ENCODE results near the gene ZNF385C.

Gene ZNF385C

GRCh38 chr17:42051013-42051400, 47.3 kb downstream of the ZNF385C start:
- no peak for DNase-seq (ENCODE audit: low read depth, low spot score)

GRCh38 chr17:42050393-42051012, 47.8 kb downstream of the ZNF385C start, which contains the start of gene C17orf113:
Gene C17orf113, minus strand, starts transcription at chr17:42050601. Its CDS starts 7,225 bp downstream, at chr17:42043376.
- peak; percentile 35 for DNase-seq (ENCODE audit: low read depth, low spot score)

- DNase-seq (ENCODE audit: low read depth, low spot score), result no peak
Observed at GRCh38 chr17:42049834-42050392, 48.4 kb downstream of the ZNF385C start.

GRCh38 chr17:42047343-42047742, 50.9 kb downstream of the ZNF385C start:
- no peak for DNase-seq (ENCODE audit: low read depth, low spot score)

- DNase-seq (ENCODE audit: low read depth, low spot score), result no peak
Observed at GRCh38 chr17:42045719-42046118, 52.6 kb downstream of the ZNF385C start.

GRCh38 chr17:42042598-42043319, 55.5 kb downstream of the ZNF385C start:
- DNase-seq (ENCODE audit: low read depth, low spot score), result no peak

- DNase-seq (ENCODE audit: low read depth, low spot score), result no peak
Observed at GRCh38 chr17:42041619-42042018, 56.7 kb downstream of the ZNF385C start.

GRCh38 chr17:42040818-42041217, 57.5 kb downstream of the ZNF385C start:
- DNase-seq (ENCODE audit: low read depth, low spot score), result no peak

GRCh38 chr17:42039794-42040763, 58.2 kb downstream of the ZNF385C start:
- DNase-seq (ENCODE audit: low read depth, low spot score), result no peak

- DNase-seq (ENCODE audit: low read depth, low spot score), result no peak
Observed at GRCh38 chr17:42038221-42038973, 59.9 kb downstream of the ZNF385C start.

- no peak for DNase-seq (ENCODE audit: low read depth, low spot score)
Observed at GRCh38 chr17:42034059-42034458, 64.2 kb downstream of the ZNF385C start.

- no peak for DNase-seq (ENCODE audit: low read depth, low spot score)
Observed at GRCh38 chr17:42031584-42031983, 66.7 kb downstream of the ZNF385C start.

- DNase-seq (ENCODE audit: low read depth, low spot score), result no peak
Observed at GRCh38 chr17:42028791-42029127, 69.5 kb downstream of the ZNF385C start.

GRCh38 chr17:42027961-42028790, 70.1 kb downstream of the ZNF385C start:
- no peak for DNase-seq (ENCODE audit: low read depth, low spot score)

GRCh38 chr17:42027590-42027889, 70.7 kb downstream of the ZNF385C start:
- DNase-seq (ENCODE audit: low read depth, low spot score), result no peak

- no peak for DNase-seq (ENCODE audit: low read depth, low spot score)
Observed at GRCh38 chr17:42026857-42027589, 71.2 kb downstream of the ZNF385C start.

- no peak for DNase-seq (ENCODE audit: low read depth, low spot score)
Observed at GRCh38 chr17:42025936-42026335, 72.3 kb downstream of the ZNF385C start.

GRCh38 chr17:42025191-42025579, 73.1 kb downstream of the ZNF385C start:
- DNase-seq (ENCODE audit: low read depth, low spot score), result no peak

GRCh38 chr17:42023524-42024349, 74.5 kb downstream of the ZNF385C start:
- DNase-seq (ENCODE audit: low read depth, low spot score), result no peak

All from activated naive CD8-positive, alpha-beta T cell treated with anti-CD3 and anti-CD28 coated beads, Interleukin-2, amount 50 U/mL, for 16 hours (primary cell).